ENCODE measurements around the gene CYSRT1. TPM values are rescaled to one million over a fixed set of nuclear protein-coding genes. Genes with fewer than 3 reads are reported as not detected.
A peak's percentile ranks its signal among the peaks of the same experiment; 100 is the strongest.

The CYSRT1 gene
- total RNA-seq, 1 experiment from 2014 or later: 1.3 TPM

- Histone ChIP-seq H3K79me2 (ENCODE audit: low read length) (peaks cover 26% of the 10 kb centered on the region), H3K9me2 (replicated peaks; ENCODE audit: low read length) (no peaks in the 10 kb centered on the region), H3K36me3 (ENCODE audit: low read depth, low read length) (no peaks in the 10 kb centered on the region), H3K4me1 (ENCODE audit: insufficient read depth, low read length) (peaks cover 48% of the 10 kb centered on the region), H3F3A (ENCODE audit: low read length, unreplicated experiment) (no peaks in the 10 kb centered on the region), H3K27ac (ENCODE audit: low read length) (no peak overlapping the region), H3K4me2 (ENCODE audit: low read length) (no peak overlapping the region), H3K9me3 (ENCODE audit: low read length) (no peaks in the 10 kb centered on the region), H3K9ac (ENCODE audit: low read length) (no peak overlapping the region), H4K20me1 (ENCODE audit: low read length) (peaks cover 22% of the 10 kb centered on the region), H3K4me3 (ENCODE audit: low read length) (no peak overlapping the region), H3K27me3 (ENCODE audit: low read length) (no peaks in the 10 kb centered on the region), H2AFZ (ENCODE audit: low read length) (no peak overlapping the region)
- TF ChIP-seq CTCF (conservative IDR thresholded peaks at IDR 0.05; ENCODE audit: low read depth, low read length) (no peak), EZH2 (IDR thresholded peaks at IDR 0.05; ENCODE audit: low read length, unreplicated experiment) (no peak), EZH2phosphoT487 (IDR thresholded peaks at IDR 0.05; ENCODE audit: borderline replicate concordance, low read length) (no peak)
- POLR2A ChIA-PET (ENCODE audit: unreplicated experiment): no interaction called here
- ATAC-seq (no peak), DNase-seq (no peak)
- no TSS peak for BruUV-seq (replicated peaks)
- CTCF ChIA-PET: no interaction called here
- intact Hi-C loops (cut with micrococcal nuclease): no loop called here
Observed at GRCh38 chr9:137194388-137194787, 30.6 kb upstream of the CYSRT1 start.

GRCh38 chr9:137194909-137195308, 30.1 kb upstream of the CYSRT1 start:
- ATAC-seq: no peak
- TF ChIP-seq EZH2 (IDR thresholded peaks at IDR 0.05; ENCODE audit: low read length, unreplicated experiment) (no peak), EZH2phosphoT487 (IDR thresholded peaks at IDR 0.05; ENCODE audit: borderline replicate concordance, low read length) (no peak), CTCF (conservative IDR thresholded peaks at IDR 0.05; ENCODE audit: low read depth, low read length) (no peak)
- Histone ChIP-seq H2AFZ (ENCODE audit: low read length) (no peak overlapping the region), H3K4me2 (ENCODE audit: low read length) (peak overlapping the region; percentile 58), H3K9me2 (replicated peaks; ENCODE audit: low read length) (no peaks in the 10 kb centered on the region), H3K4me1 (ENCODE audit: insufficient read depth, low read length) (peaks cover 45% of the 10 kb centered on the region), H3K27ac (ENCODE audit: low read length) (no peak overlapping the region), H3K36me3 (ENCODE audit: low read depth, low read length) (no peaks in the 10 kb centered on the region), H3K27me3 (ENCODE audit: low read length) (no peaks in the 10 kb centered on the region), H3F3A (ENCODE audit: low read length, unreplicated experiment) (no peaks in the 10 kb centered on the region), H3K4me3 (ENCODE audit: low read length) (no peak overlapping the region), H3K9me3 (ENCODE audit: low read length) (no peaks in the 10 kb centered on the region), H4K20me1 (ENCODE audit: low read length) (peaks cover 19% of the 10 kb centered on the region), H3K9ac (ENCODE audit: low read length) (no peak overlapping the region), H3K79me2 (ENCODE audit: low read length) (peaks cover 23% of the 10 kb centered on the region)
- BruUV-seq (replicated peaks): no TSS peak
- ChIA-PET CTCF (no interaction called here), POLR2A (ENCODE audit: unreplicated experiment) (no interaction called here)
- intact Hi-C loops (cut with micrococcal nuclease): no loop called here
- DNase-seq: no peak

- Histone ChIP-seq H3K36me3 (ENCODE audit: low read depth, low read length) (no peaks in the 10 kb centered on the region), H3K27ac (ENCODE audit: low read length) (no peak overlapping the region), H3K9ac (ENCODE audit: low read length) (no peak overlapping the region), H3F3A (ENCODE audit: low read length, unreplicated experiment) (no peaks in the 10 kb centered on the region), H3K4me2 (ENCODE audit: low read length) (peak overlapping the region; percentile 58), H3K9me3 (ENCODE audit: low read length) (no peaks in the 10 kb centered on the region), H4K20me1 (ENCODE audit: low read length) (peaks cover 14% of the 10 kb centered on the region; the same call in 1 of the 2 replicates), H3K4me1 (ENCODE audit: insufficient read depth, low read length) (peaks cover 41% of the 10 kb centered on the region), H3K9me2 (replicated peaks; ENCODE audit: low read length) (no peaks in the 10 kb centered on the region), H3K4me3 (ENCODE audit: low read length) (no peak overlapping the region), H2AFZ (ENCODE audit: low read length) (no peak overlapping the region), H3K27me3 (ENCODE audit: low read length) (no peaks in the 10 kb centered on the region), H3K79me2 (ENCODE audit: low read length) (peaks cover 20% of the 10 kb centered on the region)
- intact Hi-C loops (cut with micrococcal nuclease): no loop called here
- ChIA-PET CTCF (no interaction called here), POLR2A (ENCODE audit: unreplicated experiment) (no interaction called here)
- ATAC-seq (no peak; the same call in 1 of the 2 replicates), DNase-seq (peak; percentile 51)
- BruUV-seq (replicated peaks): no TSS peak
- no peak for TF ChIP-seq EZH2 (IDR thresholded peaks at IDR 0.05; ENCODE audit: low read length, unreplicated experiment)
- no peak for TF ChIP-seq CTCF (conservative IDR thresholded peaks at IDR 0.05; ENCODE audit: low read depth, low read length)
- TF ChIP-seq EZH2phosphoT487 (IDR thresholded peaks at IDR 0.05; ENCODE audit: borderline replicate concordance, low read length): no peak
Observed at GRCh38 chr9:137195525-137196220, 29.3 kb upstream of the CYSRT1 start.
